GM12878 (cell line): ENCODE results near the gene HOXC9.

Experiments used
- CEBPB ChIP-seq, 2 experiments: fragments of 150-350 bp in 1 of 2; IDR thresholded peaks; 2 replicates each; pipeline ENCODE4 v1.6.1; 2012 to 2014; ENCODE audit warnings: low read depth in 2 of 2, low read length in 2 of 2, borderline replicate concordance in 1 of 2, inconsistent platforms in 1 of 2
- FOXK2 ChIP-seq: fragments of 450-650 bp; IDR thresholded peaks from 2 replicates; pipeline ENCODE4 v1.6.1; 2017; ENCODE audit warnings: mild to moderate bottlenecking, moderate library complexity
- FOXM1 ChIP-seq: IDR thresholded peaks from 2 replicates; pipeline ENCODE4 v1.6.1; 2012; ENCODE audit warnings: low read depth, mild to moderate bottlenecking, inconsistent platforms, low read length, moderate library complexity
- HCFC1 ChIP-seq: fragments of 150-350 bp; IDR thresholded peaks from 2 replicates; pipeline ENCODE4 v1.6.1; 2014; ENCODE audit warnings: low read length
- JUNB ChIP-seq: IDR thresholded peaks from 2 replicates; pipeline ENCODE4 v1.6.1; 2016; ENCODE audit warnings: antibody characterized with exemption, mild to moderate bottlenecking
- POLR2A ChIP-seq: IDR thresholded peaks from 2 replicates; pipeline ENCODE4 v1.6.1; 2011; ENCODE audit warnings: low read depth, mild to moderate bottlenecking, low read length
- REST ChIP-seq: IDR thresholded peaks from 2 replicates; pipeline ENCODE4 v1.6.1; 2012; ENCODE audit warnings: mild to moderate bottlenecking, low read depth, low read length
- STAT3 ChIP-seq: IDR thresholded peaks from 2 replicates; pipeline ENCODE4 v1.6.1; 2011; ENCODE audit warnings: low read depth, low read length, improper control_type of control experiment
- ZNF24 ChIP-seq: fragments of 450-650 bp; IDR thresholded peaks from 2 replicates; pipeline ENCODE4 v1.6.1; 2017; ENCODE audit warnings: antibody characterized with exemption, mild to moderate bottlenecking
- TF ChIP-seq, protein P1 (sequence below), 3 experiments: IDR thresholded peaks in 2 of 3; conservative IDR thresholded peaks in 1 of 3; 2 replicates each; pipeline ENCODE4 v1.5.1; 2011; ENCODE audit warnings: low read depth in 3 of 3, low read length in 3 of 3, mild to moderate bottlenecking in 3 of 3, control low read depth in 2 of 3, moderate library complexity in 2 of 3, inconsistent platforms in 1 of 3, mixed read lengths in 1 of 3; ENCODE audit not compliant: control insufficient read depth in 2 of 3, insufficient read depth in 1 of 3; ENCODE audit errors: extremely low read depth in 1 of 3
- TF ChIP-seq, protein P2 (sequence below): IDR thresholded peaks from 2 replicates; pipeline ENCODE4 v1.6.1; 2011; ENCODE audit warnings: low read depth, mild to moderate bottlenecking, low read length, moderate library complexity, borderline replicate concordance; ENCODE audit errors: extremely low read depth

- TF ChIP-seq, protein P1, sequence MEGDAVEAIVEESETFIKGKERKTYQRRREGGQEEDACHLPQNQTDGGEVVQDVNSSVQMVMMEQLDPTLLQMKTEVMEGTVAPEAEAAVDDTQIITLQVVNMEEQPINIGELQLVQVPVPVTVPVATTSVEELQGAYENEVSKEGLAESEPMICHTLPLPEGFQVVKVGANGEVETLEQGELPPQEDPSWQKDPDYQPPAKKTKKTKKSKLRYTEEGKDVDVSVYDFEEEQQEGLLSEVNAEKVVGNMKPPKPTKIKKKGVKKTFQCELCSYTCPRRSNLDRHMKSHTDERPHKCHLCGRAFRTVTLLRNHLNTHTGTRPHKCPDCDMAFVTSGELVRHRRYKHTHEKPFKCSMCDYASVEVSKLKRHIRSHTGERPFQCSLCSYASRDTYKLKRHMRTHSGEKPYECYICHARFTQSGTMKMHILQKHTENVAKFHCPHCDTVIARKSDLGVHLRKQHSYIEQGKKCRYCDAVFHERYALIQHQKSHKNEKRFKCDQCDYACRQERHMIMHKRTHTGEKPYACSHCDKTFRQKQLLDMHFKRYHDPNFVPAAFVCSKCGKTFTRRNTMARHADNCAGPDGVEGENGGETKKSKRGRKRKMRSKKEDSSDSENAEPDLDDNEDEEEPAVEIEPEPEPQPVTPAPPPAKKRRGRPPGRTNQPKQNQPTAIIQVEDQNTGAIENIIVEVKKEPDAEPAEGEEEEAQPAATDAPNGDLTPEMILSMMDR (IDR thresholded peaks at IDR 0.05 in 2 of 3, conservative IDR thresholded peaks at IDR 0.05 in 1 of 3; ENCODE audit: control insufficient read depth in 2 of 3, extremely low read depth in 1 of 3, insufficient read depth in 1 of 3, low read depth in 3 of 3, low read length in 3 of 3) = no peak
- TF ChIP-seq POLR2A (no peak), JUNB (no peak), REST (no peak), CEBPB (IDR thresholded peaks at IDR 0.05; ENCODE audit: borderline replicate concordance in 1 of 2, low read depth in 2 of 2, low read length in 2 of 2) (no peak), ZNF24 (no peak), FOXM1 (no peak), FOXK2 (no peak), HCFC1 (no peak), STAT3 (no peak)
- TF ChIP-seq, protein P2, sequence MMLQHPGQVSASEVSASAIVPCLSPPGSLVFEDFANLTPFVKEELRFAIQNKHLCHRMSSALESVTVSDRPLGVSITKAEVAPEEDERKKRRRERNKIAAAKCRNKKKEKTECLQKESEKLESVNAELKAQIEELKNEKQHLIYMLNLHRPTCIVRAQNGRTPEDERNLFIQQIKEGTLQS = no peak
Measured at GRCh38 chr12:54020591-54021405, 20.8 kb downstream of the HOXC9 start.
